ENCODE data around the gene SEMA6D. TPM values are rescaled to one million over a fixed set of nuclear protein-coding genes. Genes with fewer than 3 reads are reported as not detected.

SEMA6D gene
- total RNA-seq, 1 experiment from 2014 or later: 0.65 TPM

DNA sequence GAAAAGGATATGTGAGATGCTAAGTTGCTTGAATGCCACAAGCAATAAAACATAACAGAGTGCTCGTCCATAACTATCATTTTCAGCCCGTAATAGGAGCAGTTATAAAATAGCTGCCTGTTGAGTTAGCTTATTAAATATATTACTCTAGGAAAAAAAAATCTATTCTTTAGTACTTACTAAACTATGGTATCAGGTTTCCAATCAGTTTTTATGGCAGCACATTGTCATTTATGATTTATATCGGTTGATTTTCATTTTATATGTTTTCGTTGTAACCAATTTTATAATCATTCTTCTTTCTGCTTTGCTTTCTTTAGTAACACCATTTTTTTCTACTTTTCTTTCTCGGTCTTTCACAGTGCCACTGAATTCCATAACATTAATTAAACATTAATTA is 51.9 kb downstream of the SEMA6D start:
- ChIA-PET POLR2A (interaction anchor here (0.5 to 1.3 kb wide), 3 partner anchors 9 to 216 kb away, joined by 3 to 4 read pairs (median 3); no protein-coding TSS in a partner anchor), CTCF (interaction anchor here (0.7 kb wide), 1 partner anchor 1138 kb away, joined by 3 read pairs; no protein-coding TSS in a partner anchor)
- no TSS peak for BruUV-seq (replicated peaks)
- TF ChIP-seq, protein P1, sequence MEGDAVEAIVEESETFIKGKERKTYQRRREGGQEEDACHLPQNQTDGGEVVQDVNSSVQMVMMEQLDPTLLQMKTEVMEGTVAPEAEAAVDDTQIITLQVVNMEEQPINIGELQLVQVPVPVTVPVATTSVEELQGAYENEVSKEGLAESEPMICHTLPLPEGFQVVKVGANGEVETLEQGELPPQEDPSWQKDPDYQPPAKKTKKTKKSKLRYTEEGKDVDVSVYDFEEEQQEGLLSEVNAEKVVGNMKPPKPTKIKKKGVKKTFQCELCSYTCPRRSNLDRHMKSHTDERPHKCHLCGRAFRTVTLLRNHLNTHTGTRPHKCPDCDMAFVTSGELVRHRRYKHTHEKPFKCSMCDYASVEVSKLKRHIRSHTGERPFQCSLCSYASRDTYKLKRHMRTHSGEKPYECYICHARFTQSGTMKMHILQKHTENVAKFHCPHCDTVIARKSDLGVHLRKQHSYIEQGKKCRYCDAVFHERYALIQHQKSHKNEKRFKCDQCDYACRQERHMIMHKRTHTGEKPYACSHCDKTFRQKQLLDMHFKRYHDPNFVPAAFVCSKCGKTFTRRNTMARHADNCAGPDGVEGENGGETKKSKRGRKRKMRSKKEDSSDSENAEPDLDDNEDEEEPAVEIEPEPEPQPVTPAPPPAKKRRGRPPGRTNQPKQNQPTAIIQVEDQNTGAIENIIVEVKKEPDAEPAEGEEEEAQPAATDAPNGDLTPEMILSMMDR (IDR thresholded peaks at IDR 0.05; ENCODE audit: unreplicated experiment): no peak
- H3K4me3 Mint-ChIP-seq (ENCODE audit: unreplicated experiment): no peak overlapping the region
- no peaks in the 10 kb centered on the region for H3K27me3 Mint-ChIP-seq (ENCODE audit: insufficient read depth, unreplicated experiment)
- H3K4me1 Mint-ChIP-seq (ENCODE audit: insufficient read depth, unreplicated experiment): no peaks in the 10 kb centered on the region
- H3K9me3 Mint-ChIP-seq (ENCODE audit: unreplicated experiment): peaks cover 7% of the 10 kb centered on the region
- H3K36me3 Mint-ChIP-seq (ENCODE audit: insufficient read depth, unreplicated experiment): peaks cover 13% of the 10 kb centered on the region
- no peak overlapping the region for H3K27ac Mint-ChIP-seq (ENCODE audit: low read depth, unreplicated experiment)
- intact Hi-C loops (cut with micrococcal nuclease): no loop called here
- no peak for DNase-seq (ENCODE audit: unreplicated experiment)

DNA sequence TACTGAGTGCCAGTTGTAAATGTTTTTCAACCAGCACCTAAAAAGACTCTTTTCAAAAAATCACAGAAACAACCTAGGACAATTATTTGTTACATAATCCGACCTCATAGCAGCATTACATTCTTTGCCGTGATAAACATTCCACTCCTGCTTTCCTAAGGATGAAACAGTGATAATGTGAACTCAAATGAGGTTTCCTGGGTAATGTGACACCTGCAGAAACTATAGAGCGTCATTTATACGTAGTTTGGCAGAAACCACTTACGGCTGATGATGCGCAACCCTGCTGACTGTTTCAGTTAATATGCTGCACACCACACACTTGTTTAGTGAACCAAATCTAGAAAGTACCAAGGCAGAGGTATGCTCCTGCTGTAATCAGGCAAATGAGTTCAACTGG is 55.8 kb downstream of the SEMA6D start:
- ChIA-PET CTCF (no interaction called here), POLR2A (interaction anchor here (0.6 kb wide), 1 partner anchor 23 kb away, joined by 3 read pairs; no protein-coding TSS in a partner anchor)
- intact Hi-C loops (cut with micrococcal nuclease): no loop called here
- peaks cover 7% of the 10 kb centered on the region for H3K4me1 Mint-ChIP-seq (ENCODE audit: insufficient read depth, unreplicated experiment)
- no TSS peak for BruUV-seq (replicated peaks)
- peaks cover 7% of the 10 kb centered on the region for H3K9me3 Mint-ChIP-seq (ENCODE audit: unreplicated experiment)
- H3K27me3 Mint-ChIP-seq (ENCODE audit: insufficient read depth, unreplicated experiment): no peaks in the 10 kb centered on the region
- TF ChIP-seq, protein P1 (IDR thresholded peaks at IDR 0.05; ENCODE audit: unreplicated experiment): no peak
- H3K27ac Mint-ChIP-seq (ENCODE audit: low read depth, unreplicated experiment): no peak overlapping the region
- DNase-seq (ENCODE audit: unreplicated experiment): peak; percentile 6
- no peaks in the 10 kb centered on the region for H3K36me3 Mint-ChIP-seq (ENCODE audit: insufficient read depth, unreplicated experiment)
- no peak overlapping the region for H3K4me3 Mint-ChIP-seq (ENCODE audit: unreplicated experiment)

DNA sequence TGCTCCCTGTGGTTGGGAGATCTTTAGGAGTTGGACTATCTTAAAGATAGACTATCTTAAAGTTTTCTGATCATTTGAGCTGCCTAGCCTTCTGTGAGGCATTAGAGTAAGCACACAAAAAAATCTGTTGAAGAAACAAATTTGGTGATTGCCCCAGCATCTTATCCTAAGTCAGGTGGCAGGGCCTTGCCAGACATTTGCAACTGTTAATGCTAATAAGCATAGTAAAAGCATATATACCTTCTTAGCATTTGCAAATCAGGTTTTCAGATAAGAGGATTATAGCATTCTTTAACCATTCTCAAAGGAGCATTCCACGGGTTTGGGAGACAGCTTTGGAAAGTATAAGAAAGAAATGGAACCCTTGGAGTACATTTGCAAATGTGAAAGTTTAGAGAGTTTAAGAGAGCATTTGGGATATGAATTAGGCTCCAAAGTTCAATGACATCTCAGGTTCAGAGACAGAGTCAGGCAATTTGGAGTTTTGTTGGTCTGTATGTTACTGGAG is 61.0 kb downstream of the SEMA6D start:
- DNase-seq (ENCODE audit: unreplicated experiment): no peak
- intact Hi-C loops (cut with micrococcal nuclease): no loop called here
- H3K27ac Mint-ChIP-seq (ENCODE audit: low read depth, unreplicated experiment): no peak overlapping the region
- no TSS peak for BruUV-seq (replicated peaks)
- H3K4me1 Mint-ChIP-seq (ENCODE audit: insufficient read depth, unreplicated experiment): peaks cover 8% of the 10 kb centered on the region
- no peaks in the 10 kb centered on the region for H3K27me3 Mint-ChIP-seq (ENCODE audit: insufficient read depth, unreplicated experiment)
- POLR2A ChIA-PET: interaction anchor here (0.5 to 1.8 kb wide), 5 partner anchors 28 to 1025 kb away, joined by 3 to 6 read pairs (median 3); no protein-coding TSS in a partner anchor
- TF ChIP-seq, protein P1 (IDR thresholded peaks at IDR 0.05; ENCODE audit: unreplicated experiment): no peak
- H3K4me3 Mint-ChIP-seq (ENCODE audit: unreplicated experiment): no peak overlapping the region
- CTCF ChIA-PET: interaction anchor here (0.6 kb wide), 1 partner anchor 20 kb away, joined by 3 read pairs; no protein-coding TSS in a partner anchor
- H3K36me3 Mint-ChIP-seq (ENCODE audit: insufficient read depth, unreplicated experiment): no peaks in the 10 kb centered on the region
- H3K9me3 Mint-ChIP-seq (ENCODE audit: unreplicated experiment): no peaks in the 10 kb centered on the region

DNA sequence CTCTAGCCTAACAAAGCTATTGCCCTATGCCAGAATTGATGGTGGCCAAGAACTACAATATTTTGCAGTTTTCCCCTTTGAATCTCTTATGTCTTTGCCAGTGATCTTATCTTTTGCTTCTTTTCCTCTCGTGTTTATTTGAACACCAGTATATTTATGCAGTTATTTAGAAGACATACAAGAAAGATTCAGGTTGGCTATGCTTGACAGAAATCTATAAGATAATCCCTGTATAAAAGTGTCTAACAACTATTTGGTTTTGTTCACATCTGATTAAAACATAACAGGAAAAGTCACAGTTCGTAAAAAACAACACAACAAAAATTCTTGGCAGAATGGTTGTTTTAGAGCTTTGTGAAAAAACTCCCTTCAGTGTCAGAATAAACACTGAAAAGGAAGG is 63.7 kb downstream of the SEMA6D start:
- Mint-ChIP-seq H3K4me3 (ENCODE audit: unreplicated experiment) (no peak overlapping the region), H3K9me3 (ENCODE audit: unreplicated experiment) (no peaks in the 10 kb centered on the region), H3K27me3 (ENCODE audit: insufficient read depth, unreplicated experiment) (no peaks in the 10 kb centered on the region), H3K36me3 (ENCODE audit: insufficient read depth, unreplicated experiment) (no peaks in the 10 kb centered on the region), H3K27ac (ENCODE audit: low read depth, unreplicated experiment) (no peak overlapping the region), H3K4me1 (ENCODE audit: insufficient read depth, unreplicated experiment) (peaks cover 8% of the 10 kb centered on the region)
- BruUV-seq (replicated peaks): no TSS peak
- ChIA-PET POLR2A (no interaction called here), CTCF (interaction anchor here (0.6 to 1.2 kb wide), 2 partner anchors 15 to 36 kb away, joined by 3 read pairs; no protein-coding TSS in a partner anchor)
- intact Hi-C loops (cut with micrococcal nuclease): no loop called here
- DNase-seq (ENCODE audit: unreplicated experiment): no peak
- TF ChIP-seq, protein P1 (IDR thresholded peaks at IDR 0.05; ENCODE audit: unreplicated experiment): no peak
